Gastrocnemius medialis (tissue), 4 donors: ENCODE measurements around the gene CELF3. TPM values are rescaled to one million over a fixed set of nuclear protein-coding genes. Genes with fewer than 3 reads are reported as not detected.

ENCODE experiments used
- ATAC-seq, 2 donors: fragments of 150-250 bp; one replicate each; pipeline ENCODE4 v1.9.1; 2016
- DNase-seq, 2 donors: peaks; one replicate each; pipeline ENCODE4 v3.0.0-alpha.2; 2019
- H3K27ac ChIP-seq, 4 donors: fragments of 200-600 bp; sonication (generic); 1 replicate in 1 of 4; 2 replicates in 3 of 4; pipeline ENCODE4 v1.5.1; 2016 to 2018; ENCODE audit warnings: mild to moderate bottlenecking in 2 of 4, moderate library complexity in 1 of 4
- H3K27me3 ChIP-seq, 3 donors: fragments of 200-600 bp; sonication (generic) in 2 of 3; 1 replicate in 1 of 3; 2 replicates in 2 of 3; pipeline versions ENCODE4 v1.5.1 to v1.6.0; 2016 to 2019; ENCODE audit warnings: mild to moderate bottlenecking in 1 of 3, moderate library complexity in 1 of 3
- H3K36me3 ChIP-seq, 2 donors: fragments of 200-600 bp; sonication (generic) in 1 of 2; one replicate each; pipeline ENCODE4 v1.5.1; 2017 to 2018
- H3K4me1 ChIP-seq, 2 donors: fragments of 200-600 bp; sonication (generic) in 1 of 2; one replicate each; pipeline ENCODE4 v1.5.1; 2016 to 2017; ENCODE audit warnings: mild to moderate bottlenecking in 2 of 2
- H3K4me3 ChIP-seq, 4 donors: fragments of 200-600 bp; sonication (generic) in 3 of 4; 1 replicate in 1 of 4; 2 replicates in 3 of 4; pipeline ENCODE4 v1.5.1; 2016 to 2019; ENCODE audit warnings: mild to moderate bottlenecking in 2 of 4
- H3K9me3 ChIP-seq, 3 donors: fragments of 200-600 bp; sonication (generic) in 2 of 3; 1 replicate in 1 of 3; 2 replicates in 2 of 3; pipeline ENCODE4 v1.5.1; 2016 to 2019
- CTCF ChIP-seq, 5 experiments: fragments of 450-650 bp in 3 of 5; fragments of 200-600 bp in 2 of 5; sonication (generic) in 2 of 5; IDR thresholded peaks in 4 of 5; conservative IDR thresholded peaks in 1 of 5; 1 replicate in 4 of 5; 2 replicates in 1 of 5; pipeline ENCODE4 v1.5.1; 2016 to 2019; ENCODE audit warnings: antibody characterized with exemption in 5 of 5, mild to moderate bottlenecking in 3 of 5, moderate library complexity in 3 of 5
- POLR2A ChIP-seq, 2 donors: fragments of 450-650 bp; IDR thresholded peaks; one replicate each; pipeline ENCODE4 v1.6.1; 2017; ENCODE audit warnings: antibody characterized with exemption in 2 of 2, mild to moderate bottlenecking in 2 of 2, moderate library complexity in 2 of 2
- in situ Hi-C, 4 donors: fragments of 200-750 bp; cut with MboI; loops; one replicate each; pipeline versions ENCODE4 v1.15.0 to v1.8.0; 2017; ENCODE audit warnings: low sequenced_read_pairs in 4 of 4
- intact Hi-C: fragments of 100-400 bp; cut with DNase I; formaldehyde crosslinking; loops from one replicate; pipeline ENCODE4 v1.15.1; 2023; ENCODE audit warnings: low total_unique reads
- total RNA-seq, 4 donors: library from RNA; depleted of rRNA; stranded (reverse); fragments of >200 nt; gene quantifications; one replicate each; pipeline versions ENCODE4 v1.1.0 to v1.2.3, GENCODE V29; 2016

Gene CELF3
- total RNA-seq, 4 donors from 2014 or later, result not detected

- DNase-seq (no peak), ATAC-seq (no peak)
- H3K9me3 ChIP-seq, result no peaks in the 10 kb centered on the region
- H3K4me1 ChIP-seq, result no peaks in the 10 kb centered on the region
- H3K27me3 ChIP-seq, result no peaks in the 10 kb centered on the region
- H3K4me3 ChIP-seq, result no peak overlapping the region
- intact Hi-C loops (no loop called here), in situ Hi-C loops (no loop called here)
- peaks cover 0 to 1% of the 10 kb centered on the region in 2 donors for H3K36me3 ChIP-seq
- TF ChIP-seq POLR2A (IDR thresholded peaks at IDR 0.05) (no peak), CTCF (IDR thresholded peaks at IDR 0.05 in 4 of 5, conservative IDR thresholded peaks at IDR 0.05 in 1 of 5) (no peak)
- no peak overlapping the region for H3K27ac ChIP-seq
Observed at GRCh38 chr1:151706464-151707415, 9.9 kb downstream of the CELF3 start.

GRCh38 chr1:151705753-151706463, 10.7 kb downstream of the CELF3 start:
- TF ChIP-seq POLR2A (IDR thresholded peaks at IDR 0.05) (no peak), CTCF (IDR thresholded peaks at IDR 0.05 in 4 of 5, conservative IDR thresholded peaks at IDR 0.05 in 1 of 5) (no peak)
- no peak for DNase-seq
- H3K4me1 ChIP-seq, result no peaks in the 10 kb centered on the region

GRCh38 chr1:151705146-151705545, 11.5 kb downstream of the CELF3 start:
- Histone ChIP-seq H3K36me3 (peaks cover 0 to 17% of the 10 kb centered on the region in 2 donors), H3K4me1 (no peaks in the 10 kb centered on the region), H3K9me3 (no peaks in the 10 kb centered on the region), H3K27me3 (no peaks in the 10 kb centered on the region), H3K4me3 (no peak overlapping the region), H3K27ac (no peak overlapping the region)
- DNase-seq (no peak), ATAC-seq (no peak)
- no peak for TF ChIP-seq CTCF (IDR thresholded peaks at IDR 0.05 in 4 of 5, conservative IDR thresholded peaks at IDR 0.05 in 1 of 5)
- no peak for TF ChIP-seq POLR2A (IDR thresholded peaks at IDR 0.05)
- in situ Hi-C loops, result no loop called here
- intact Hi-C loops, result no loop called here

More at GRCh38 chr1:151705753-151706463, 10.7 kb downstream of the CELF3 start:
- no peak overlapping the region for H3K27ac ChIP-seq
- no peak overlapping the region for H3K4me3 ChIP-seq
- peak in 1 of 2 donors; percentile 55 for ATAC-seq
- intact Hi-C loops, result no loop called here
- in situ Hi-C loops, result no loop called here
- no peaks in the 10 kb centered on the region for H3K27me3 ChIP-seq
- H3K36me3 ChIP-seq, result peaks cover 0 to 10% of the 10 kb centered on the region in 2 donors
- no peaks in the 10 kb centered on the region for H3K9me3 ChIP-seq

- no peaks in the 10 kb centered on the region for H3K27me3 ChIP-seq
- ATAC-seq, result no peak
- H3K4me3 ChIP-seq, result no peak overlapping the region
- no peak for DNase-seq
- H3K4me1 ChIP-seq, result no peaks in the 10 kb centered on the region
- no peaks in the 10 kb centered on the region for H3K9me3 ChIP-seq
- intact Hi-C loops, result no loop called here
- H3K27ac ChIP-seq, result no peak overlapping the region
- TF ChIP-seq CTCF (IDR thresholded peaks at IDR 0.05 in 4 of 5, conservative IDR thresholded peaks at IDR 0.05 in 1 of 5) (no peak), POLR2A (IDR thresholded peaks at IDR 0.05) (no peak)
- in situ Hi-C loops, result no loop called here
- H3K36me3 ChIP-seq, result peaks cover 0 to 26% of the 10 kb centered on the region in 2 donors
Observed at GRCh38 chr1:151704246-151704645, 12.4 kb downstream of the CELF3 start.
